OCI-LY7 (cell line): ENCODE measurements around the gene NOVA2.

Source experiments
- EZH2phosphoT487 ChIP-seq: fragments of 200-600 bp; sonication (generic); IDR thresholded peaks from 2 replicates; pipeline ENCODE4 v1.6.1; 2018; ENCODE audit warnings: low read depth, borderline replicate concordance, mild to moderate bottlenecking, mixed run types, antibody characterized with exemption, low read length, moderate library complexity, mixed read lengths
- TF ChIP-seq, protein P1 (sequence below): fragments of 200-600 bp; sonication (generic); conservative IDR thresholded peaks from 2 replicates; pipeline ENCODE4 v1.5.1; 2014; ENCODE audit warnings: mild to moderate bottlenecking, antibody characterized with exemption, low read length, moderate library complexity, mixed read lengths

DNA sequence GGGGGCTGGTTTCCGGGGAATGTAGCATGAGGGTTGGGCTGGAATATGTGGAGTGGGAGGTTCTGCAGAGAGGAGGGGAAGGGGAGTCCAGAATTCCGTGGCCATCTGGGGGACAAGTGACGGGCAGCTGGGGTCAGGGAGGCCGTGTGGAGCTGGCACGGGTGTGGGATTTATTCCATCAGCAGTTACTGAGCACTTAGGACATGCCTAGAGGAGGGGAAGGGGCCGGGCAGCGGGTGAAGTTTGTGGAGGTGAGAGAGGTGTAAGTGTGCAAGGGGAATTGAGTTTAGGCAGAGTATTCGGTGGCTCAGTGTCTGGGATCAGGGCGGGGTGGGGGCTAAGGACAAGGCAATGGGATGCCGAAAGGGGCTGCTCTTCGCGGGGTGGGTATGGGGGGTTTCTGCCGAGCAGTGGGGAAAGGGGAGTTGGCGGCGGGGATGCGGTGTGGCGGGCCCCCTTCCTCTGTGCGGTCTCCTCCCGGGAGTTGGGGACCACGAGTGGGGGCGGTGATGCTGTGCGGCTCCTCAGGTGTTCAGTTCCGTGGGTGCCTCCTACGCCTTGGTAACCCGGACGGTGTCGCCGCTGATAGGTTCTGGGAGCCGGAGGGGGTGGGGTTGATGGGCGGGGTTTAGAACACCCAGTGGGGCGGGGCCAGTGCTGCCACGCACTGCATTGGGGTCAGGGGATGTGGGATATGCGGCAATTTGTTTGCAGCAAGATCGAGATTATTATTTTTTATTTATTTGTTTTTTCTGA lies 27.0 kb upstream of the NOVA2 start:
- TF ChIP-seq, protein P1, sequence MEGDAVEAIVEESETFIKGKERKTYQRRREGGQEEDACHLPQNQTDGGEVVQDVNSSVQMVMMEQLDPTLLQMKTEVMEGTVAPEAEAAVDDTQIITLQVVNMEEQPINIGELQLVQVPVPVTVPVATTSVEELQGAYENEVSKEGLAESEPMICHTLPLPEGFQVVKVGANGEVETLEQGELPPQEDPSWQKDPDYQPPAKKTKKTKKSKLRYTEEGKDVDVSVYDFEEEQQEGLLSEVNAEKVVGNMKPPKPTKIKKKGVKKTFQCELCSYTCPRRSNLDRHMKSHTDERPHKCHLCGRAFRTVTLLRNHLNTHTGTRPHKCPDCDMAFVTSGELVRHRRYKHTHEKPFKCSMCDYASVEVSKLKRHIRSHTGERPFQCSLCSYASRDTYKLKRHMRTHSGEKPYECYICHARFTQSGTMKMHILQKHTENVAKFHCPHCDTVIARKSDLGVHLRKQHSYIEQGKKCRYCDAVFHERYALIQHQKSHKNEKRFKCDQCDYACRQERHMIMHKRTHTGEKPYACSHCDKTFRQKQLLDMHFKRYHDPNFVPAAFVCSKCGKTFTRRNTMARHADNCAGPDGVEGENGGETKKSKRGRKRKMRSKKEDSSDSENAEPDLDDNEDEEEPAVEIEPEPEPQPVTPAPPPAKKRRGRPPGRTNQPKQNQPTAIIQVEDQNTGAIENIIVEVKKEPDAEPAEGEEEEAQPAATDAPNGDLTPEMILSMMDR = no peak
- no peak for TF ChIP-seq EZH2phosphoT487
